ENCODE measurements around the gene TRMT10C.
"Not testable (repeated sequence)": the region's sequence is repeated elsewhere in the genome, so short reads cannot be mapped to it uniquely, and the experiment has no call there.

TRMT10C gene

DNA sequence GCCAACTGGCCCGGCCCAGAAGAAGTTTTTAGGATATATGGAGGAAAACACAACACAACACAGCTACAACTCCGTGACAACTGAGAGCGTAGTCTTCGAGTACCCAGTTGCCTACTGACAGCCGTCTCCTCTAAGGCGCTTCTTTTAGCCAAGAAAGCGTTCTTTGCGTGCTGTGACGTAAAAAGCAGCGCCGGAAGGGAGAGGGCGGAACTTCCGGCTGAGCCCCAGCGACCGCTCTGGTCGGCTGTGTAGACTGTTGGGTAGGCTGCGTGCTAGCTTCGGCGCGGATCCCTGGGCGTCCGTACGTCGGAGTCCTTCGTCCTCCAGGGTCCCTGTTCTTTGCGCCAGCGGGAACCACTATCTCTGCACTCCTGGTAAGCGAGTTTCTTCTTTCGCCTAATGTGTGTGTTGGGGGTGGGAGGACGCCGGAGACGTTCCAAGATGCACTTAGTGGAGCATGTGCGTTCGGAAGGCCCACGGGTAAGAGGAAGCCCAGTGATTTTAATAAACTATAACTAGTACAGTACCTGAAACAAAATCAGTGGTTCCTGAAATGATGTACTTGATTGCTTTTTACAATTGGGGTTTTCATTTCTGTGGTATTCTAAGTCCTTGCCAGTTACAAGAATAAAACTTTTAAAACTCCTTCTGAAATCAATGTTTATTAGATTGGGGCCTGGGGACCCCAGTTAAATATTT, at the start of gene TRMT10C:
TSS of gene TRMT10C (plus strand) at position 239 of the 699 bp plus-strand sequence. CDS start 2,914 bp downstream, outside the sequence.
- peak; percentile 78 to 89 for DNase-seq

DNA sequence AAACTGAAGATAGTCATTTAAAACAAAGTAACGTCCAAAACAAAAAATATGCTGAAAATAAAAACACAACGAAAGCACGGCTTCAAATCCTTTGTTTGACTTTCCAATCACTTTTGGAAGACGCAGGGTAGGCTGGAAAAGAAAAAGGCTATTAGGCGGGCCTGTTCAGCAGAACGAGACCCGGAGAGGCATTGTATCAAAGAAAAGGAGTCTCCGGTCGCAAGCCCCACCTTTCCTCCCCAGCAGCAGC, 49.3 kb upstream of the TRMT10C start:
- DNase-seq: no peak

DNA sequence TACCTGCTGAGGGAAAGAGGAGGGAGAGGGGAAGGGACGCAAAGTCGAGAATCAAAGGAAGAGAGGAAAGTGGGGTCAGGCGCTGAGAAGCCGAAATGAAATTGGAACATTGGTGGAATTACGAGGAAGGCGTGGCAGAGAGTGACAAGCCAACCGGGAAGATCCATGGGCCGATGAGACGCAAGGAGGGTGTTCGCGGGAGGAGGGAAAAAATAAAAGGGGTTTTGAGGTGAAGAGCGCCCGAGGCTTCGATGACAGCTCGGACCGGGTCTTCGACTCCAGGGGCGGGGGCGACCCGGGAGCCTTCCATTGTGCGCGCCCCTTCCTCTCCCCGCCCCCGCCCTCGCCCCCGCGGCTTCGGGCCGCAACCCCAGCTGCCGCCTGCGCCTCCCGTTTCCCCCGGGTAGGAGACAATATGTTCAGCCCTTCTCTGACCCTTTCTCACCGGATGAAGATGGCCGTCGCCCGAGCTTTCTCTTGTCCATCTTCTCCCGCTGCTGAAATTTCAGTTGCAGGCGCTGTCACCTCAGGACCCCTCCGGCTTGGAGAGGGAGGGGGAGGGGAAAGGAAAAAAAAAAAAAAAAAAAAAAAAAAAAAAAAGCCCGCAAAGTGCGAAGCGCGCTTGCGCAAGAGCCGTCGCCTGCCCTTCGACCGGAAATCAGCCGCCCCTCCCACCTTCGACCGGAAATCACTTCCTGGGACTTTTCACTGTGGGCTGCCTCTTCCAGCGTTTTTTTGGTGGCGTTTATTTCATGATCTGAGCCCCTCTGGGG, 48.8 kb upstream of the TRMT10C start, which contains the start of gene SENP7:
TSS of gene SENP7 (minus strand) at position 567 of the 773 bp plus-strand sequence. CDS start at position 485, 82 bp downstream.
- peak; percentile 68 to 81 for DNase-seq

DNA sequence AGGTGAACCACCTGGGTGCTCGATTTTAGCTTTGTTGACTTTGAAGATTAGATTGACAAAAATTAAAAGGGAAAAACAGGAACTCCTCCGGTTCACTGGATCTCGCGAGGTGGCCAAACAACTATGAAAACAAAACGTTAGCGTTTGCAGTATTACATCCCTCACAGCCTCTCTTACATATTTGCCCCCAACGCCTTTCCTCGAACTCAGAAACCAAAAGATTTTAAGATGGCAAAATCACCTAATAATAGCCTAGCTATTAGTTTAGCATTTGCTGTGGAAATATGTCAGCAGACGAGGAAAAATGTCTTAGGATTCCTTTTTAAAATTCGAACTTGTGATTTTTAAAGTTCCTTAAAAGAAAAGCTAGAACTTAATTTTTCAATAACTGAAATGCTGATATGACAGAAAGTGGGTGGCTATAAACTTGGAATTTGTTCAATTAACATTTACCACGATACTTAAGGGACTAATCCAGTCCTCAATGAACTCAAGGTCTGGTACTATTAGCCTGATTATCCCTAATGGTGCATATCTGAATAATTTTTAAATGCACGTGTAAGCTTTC, 48.2 kb upstream of the TRMT10C start:
- DNase-seq: no peak

DNA sequence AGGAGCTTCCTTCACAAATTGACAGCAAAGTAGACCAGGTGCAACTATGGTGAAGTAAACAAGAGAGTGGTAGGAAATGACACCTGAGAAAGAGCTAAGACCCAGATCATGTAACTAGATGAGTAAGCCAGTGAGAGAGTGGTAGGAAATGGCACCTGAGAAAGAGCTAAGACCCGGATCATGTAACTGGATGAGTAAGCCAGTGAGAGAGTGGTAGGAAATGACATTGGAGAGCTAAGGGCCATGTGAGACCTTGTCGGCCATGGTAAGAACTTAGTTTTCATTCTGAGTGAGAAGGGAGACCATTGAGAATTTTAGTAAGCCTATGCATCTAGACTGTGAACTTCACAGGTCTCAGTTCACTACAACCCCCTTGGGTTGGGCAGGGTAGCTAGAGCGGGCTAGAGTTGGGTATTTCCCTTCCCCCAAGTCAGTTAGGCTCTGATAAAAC, 43.2 kb upstream of the TRMT10C start:
- DNase-seq: no peak

DNA sequence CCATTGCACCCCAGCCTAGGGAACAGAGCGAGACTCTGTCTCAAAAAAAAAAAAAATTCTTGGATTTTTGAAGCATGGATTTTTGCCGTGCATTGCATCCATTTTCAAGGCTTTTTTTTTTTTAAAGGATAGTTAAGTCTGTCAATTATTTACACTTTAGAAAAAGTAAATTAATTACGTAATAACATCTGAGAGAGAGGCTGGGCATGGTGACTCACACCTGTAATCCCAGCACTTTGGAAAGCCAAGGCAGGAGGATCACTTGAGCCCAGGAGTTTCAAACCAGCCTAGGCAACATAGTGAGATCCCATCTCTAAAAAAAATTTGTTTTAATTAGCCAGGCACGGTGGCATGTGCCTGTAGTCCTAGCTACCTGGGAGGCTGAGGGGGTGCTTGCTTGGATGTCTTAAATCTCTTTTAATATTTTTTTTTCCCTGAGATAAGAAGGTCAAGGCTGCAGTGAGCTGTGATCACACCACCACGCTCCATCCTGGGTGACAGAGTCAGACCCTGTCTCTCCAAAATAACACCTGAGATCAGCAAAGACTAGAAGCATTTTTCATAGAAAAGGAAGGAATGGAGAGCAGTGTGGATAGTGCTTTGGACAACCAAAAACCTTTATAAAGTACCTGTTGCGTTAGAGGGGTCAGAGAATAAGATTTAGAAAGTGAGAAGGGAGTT, 41.8 kb upstream of the TRMT10C start:
- DNase-seq: no peak

DNA sequence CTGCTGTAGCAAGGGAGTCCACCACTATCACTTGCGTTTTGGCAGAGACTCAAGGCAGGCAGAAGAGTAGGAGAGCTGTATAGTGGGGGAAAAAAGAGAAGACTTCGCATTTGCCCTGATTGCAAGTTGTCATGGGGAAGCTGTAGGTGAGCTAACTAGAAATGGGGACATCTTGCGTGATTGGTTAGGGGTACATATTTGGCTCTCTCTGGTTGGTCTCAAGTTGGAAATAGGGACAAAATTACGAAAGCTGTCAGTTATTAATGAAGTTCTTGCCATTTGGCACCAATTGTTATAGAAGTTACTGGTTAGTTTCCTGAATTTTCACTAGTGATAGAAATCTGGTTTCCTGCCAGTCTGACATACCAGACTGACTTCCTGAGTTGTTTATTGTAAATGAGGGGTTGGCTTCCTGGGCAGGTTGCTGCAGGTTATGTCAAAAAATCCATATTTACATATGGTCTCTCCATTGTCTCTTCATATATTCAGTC, 40.4 kb upstream of the TRMT10C start:
- DNase-seq: peak in 1 of 2 donors; percentile 58

DNA sequence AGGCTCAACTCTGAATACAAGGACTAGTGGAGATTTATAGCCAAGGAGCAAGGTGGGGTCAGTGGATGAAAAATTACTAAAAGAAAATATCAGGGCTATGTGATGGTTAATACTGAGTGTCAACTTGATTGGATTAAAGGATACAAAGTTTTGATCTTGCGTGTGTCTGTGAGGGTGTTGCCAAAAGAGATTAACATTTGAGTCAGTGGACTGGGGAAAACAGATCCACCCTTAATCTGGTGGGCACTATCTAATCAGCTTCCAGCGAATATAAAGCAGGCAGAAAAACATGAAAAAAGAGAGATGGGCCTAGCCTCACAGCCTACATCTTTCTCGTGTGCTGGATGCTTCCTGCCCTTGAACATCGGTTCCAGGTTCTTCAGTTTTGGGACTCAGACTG, 34.2 kb upstream of the TRMT10C start:
- no peak for DNase-seq

DNA sequence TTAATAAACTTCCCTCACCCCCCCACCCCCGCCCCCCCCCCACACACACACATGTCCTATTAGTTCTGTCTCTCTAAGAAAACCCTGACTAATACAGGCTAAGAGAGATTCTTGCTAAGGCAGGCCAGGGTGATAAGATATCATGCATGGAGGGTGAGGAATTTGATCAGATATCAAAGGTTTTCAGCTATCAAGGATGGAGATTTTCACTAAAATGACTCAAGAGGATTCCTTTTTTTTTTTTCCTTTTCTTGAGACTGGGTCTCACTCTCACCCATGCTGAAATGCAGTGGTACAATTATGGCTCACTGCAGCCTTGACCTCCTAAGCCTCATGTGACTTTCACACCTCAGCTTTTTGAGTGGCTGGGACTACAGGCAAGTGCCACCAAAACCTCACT, 33.8 kb upstream of the TRMT10C start:
- no peak for DNase-seq

DNA sequence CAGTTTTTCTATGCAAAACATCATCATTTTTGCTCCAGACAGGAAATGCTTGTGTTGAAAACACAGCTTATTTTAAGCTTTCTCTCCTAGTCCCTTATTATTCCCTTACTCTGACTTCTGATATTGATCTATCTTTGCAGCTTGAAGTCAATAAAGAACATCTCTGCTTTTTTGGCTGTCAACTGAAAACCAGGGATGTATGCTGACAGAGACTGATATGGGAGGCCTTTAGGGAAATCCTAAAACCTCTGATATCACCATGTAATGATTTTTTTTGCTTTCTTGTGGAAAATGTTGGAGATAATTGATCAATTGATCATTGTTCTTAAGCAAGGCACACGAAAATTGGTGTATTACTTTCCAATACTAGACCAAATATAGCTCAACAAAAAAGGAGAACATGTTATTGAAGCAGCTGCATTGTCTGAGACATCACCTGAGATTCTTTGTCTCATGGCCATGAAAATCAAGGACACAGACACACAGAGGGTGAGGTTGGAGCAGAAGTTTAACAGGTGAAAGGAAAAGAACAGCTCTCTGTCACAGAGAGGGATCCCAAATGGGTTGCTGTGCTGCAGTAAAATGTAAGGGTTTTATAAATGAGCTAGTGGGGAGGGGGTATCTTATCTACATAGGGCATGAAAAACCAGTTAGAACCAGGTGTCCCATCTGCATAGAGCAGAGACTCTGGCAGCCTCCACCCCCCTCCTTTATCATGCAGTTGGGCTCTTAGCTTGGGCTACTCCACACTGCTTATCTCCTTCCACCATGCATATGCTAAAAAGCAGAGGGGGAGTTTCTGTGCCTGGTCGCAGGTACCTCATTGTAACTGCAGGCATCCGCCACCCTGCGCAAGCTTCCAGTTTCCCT, 31.6 kb upstream of the TRMT10C start:
- no peak for DNase-seq

DNA sequence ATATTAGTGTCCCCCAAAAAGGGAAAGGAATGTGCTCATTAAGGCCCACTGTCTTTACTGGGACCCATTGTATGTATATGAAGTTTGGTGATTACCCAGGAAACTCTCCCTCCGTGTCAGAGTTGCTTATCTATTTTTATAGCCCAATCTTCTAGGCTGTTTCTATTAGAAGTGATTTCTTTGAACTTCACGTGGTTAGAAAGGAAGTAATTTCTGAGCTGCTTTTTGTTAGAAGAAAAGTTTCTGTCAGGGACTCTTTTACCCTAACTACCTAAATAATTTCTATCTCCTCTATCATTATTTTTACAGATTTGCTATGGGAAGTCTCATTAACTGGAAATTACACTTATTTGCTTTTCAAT, 31.0 kb upstream of the TRMT10C start:
- DNase-seq: no peak

DNA sequence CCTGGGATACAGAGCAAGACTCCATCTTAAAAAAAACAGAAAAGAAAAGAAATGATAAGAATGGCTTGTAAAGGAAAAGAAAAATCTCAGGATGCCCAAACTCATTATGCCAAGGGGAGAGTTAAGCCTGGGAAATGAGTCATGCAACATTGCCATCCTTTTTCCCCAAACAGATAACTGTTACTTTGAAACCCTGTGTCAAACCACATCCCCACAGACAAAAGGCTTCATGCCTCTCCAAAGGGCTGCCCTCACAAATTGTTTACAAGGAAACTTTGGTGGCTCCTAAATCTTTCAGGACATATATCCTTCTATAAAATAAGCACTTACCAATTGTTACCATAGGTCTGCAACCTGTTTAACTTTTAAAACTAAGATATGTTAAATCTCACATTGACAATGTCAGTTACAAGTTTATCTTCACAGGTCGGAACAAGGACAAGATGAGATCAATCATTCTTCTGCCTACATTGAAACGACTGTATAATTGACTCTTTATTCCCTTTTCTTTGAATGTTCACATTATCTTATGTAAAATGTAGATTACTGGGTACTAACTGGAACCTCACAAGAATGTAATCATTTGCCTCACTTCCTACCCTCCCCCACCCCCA, 30.1 kb upstream of the TRMT10C start:
- DNase-seq: peak in 1 of 2 donors; percentile 28

DNA sequence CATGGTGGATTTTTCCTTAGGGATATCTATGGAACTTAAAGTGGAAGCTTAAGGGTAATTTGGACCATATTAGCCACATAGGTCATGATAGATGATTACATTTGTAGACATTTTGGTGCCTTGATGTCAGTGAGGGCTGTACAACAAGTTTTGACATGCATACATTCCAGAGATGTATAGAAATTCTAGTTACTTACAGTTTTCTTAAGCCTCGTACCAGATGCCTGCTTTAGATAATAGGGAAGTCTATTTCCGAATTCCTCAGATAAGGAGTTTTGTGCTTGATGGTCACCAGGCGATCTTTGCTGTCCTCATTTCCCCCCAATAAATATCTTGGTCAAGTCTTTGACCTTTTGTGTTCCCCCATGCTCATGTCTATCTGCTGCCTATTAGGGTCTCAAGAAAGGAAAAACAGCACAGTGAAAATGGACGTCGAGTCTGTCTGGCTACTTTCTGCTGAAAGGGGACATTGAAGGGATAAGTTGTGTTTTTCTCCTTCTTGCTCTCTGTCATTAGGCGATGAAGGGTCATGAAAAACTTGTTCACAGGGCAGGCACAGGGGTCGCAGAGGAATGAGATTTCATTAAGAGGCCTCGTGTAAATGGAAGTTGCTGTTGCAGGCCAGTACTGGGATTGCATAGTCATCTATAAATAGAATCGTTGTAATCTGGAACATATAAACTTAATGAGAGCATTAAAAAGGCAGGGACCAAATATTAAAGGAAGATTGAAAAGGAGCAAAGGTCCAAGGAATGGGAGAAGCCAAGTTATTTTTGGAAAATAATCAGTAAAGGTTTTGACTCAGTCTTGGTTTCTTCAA, 28.7 kb upstream of the TRMT10C start:
- DNase-seq: no peak

DNA sequence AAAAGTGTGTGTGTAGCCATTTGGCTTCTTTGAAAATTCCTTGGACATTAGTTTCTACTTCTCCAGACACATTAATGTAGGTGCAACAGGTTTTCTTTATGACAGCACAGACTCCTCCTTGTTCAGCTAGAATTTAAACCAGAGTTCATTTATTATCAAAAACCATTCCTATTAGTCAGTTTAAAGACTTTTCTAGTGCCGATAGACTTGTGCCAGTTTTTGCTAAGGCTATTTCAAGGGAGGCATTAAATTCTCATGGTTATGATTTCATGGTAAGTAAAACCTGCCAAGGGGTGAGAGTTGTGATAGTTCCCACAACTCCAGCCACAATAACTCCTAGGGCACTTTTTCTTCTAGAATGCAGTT, 28.1 kb upstream of the TRMT10C start:
- no peak for DNase-seq

DNA sequence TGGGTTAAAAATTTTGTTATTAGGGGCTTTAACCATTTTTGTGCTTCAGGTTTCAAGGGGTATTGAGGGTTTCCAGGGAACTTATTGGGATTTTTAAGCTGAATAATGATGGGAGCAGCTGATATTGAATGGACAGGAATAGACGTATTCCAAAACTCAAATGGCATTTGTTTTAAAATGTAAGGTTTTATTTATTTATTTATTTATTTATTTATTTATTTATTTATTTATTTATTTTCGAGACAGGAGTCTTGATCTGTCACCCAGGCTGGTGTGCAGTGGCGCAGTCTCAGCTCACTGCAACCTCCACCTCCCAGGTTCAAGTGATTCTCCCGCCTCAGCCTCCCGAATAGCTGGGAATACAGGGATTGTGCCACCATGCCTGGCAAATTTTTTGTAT, 26.4 kb upstream of the TRMT10C start:
- no peak for DNase-seq

DNA sequence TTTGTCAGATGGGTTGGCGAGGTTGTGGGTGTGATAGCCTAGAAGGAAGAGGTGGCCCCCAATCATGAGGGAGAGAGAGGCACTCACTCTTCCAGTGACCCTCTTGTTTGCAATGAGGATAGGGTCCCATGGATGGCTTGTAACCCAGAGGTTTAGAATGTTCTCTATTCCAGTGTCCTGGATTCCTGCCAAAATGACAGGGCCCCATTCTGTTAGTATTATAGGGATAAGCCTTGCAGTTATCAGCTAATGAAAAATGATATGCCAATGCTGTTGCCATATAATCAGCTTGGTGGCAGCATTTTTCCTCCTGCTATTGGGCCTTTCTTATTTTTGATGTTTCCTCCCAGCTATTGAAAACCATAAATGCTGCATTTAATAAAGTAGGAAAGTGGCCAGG, 25.4 kb upstream of the TRMT10C start:
- no peak for DNase-seq

DNA sequence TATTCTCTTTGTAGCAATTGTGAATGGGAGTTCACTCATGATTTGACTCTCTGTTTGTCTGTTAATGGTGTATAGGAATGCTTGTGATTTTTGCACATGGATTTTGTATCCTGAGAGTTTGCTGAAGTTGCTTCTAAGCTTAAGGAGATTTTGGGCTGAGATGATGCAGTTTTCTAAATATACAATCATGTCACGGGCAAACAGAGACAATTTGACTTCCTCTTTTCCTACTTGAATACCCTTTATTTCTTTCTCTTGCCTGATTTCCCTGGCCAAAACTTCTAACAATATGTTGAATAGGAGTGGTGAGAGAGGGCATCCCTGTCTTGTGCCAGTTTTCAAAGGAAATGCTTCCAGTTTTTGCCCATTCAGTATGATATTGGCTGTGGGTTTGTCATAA, 24.7 kb upstream of the TRMT10C start:
- DNase-seq: not testable (repeated sequence)

DNA sequence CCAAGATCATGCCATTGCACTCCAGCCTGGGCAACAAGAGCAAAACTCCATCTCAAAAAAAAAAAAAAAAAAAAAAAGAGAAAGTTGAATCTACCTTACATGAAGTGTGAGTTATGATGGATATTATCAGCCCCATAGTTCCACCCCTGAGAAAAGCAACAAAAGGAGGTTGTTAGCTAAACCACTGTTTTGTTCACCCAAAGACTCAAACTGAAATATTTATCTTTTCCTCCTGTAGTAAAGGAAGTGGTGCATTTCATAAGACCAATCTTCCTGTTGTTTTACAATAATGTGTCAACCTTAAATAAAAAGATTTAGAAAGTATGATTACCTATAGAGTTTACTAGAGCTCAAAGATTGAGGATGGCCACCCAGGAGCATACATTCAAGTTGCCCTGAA, 18.7 kb upstream of the TRMT10C start:
- no peak for DNase-seq

DNA sequence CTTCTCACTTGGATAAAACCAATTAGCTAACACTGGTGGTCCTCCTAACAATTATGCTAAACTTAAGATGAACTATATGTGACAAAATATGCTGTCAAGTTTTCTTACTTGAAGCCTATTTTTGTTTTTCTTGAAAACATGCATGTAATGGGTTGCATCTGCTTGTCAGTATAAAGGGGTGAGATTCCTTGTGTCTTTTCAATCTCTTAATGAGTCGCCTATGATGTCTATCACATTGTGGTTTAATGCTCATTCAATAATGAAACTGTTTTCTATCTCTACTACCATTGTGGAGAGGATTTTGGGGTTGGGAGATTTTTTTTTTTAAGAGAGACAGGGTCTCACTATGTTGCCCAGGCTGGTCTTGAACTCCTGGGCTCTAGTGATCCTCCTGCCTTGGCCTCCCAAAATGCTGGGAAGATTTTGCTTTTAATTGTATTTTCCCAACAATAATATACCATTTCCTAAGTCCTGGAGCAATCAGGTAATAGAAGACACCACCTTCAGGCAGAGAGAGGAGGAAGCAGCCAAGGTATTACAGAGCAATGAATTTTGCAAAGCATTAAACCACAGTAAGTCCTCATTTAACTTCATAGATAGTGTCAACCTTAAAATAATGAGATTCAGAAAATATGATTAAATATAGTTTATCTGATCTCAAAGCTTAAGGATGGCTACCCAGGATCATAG, 17.4 kb upstream of the TRMT10C start:
- DNase-seq: no peak

DNA sequence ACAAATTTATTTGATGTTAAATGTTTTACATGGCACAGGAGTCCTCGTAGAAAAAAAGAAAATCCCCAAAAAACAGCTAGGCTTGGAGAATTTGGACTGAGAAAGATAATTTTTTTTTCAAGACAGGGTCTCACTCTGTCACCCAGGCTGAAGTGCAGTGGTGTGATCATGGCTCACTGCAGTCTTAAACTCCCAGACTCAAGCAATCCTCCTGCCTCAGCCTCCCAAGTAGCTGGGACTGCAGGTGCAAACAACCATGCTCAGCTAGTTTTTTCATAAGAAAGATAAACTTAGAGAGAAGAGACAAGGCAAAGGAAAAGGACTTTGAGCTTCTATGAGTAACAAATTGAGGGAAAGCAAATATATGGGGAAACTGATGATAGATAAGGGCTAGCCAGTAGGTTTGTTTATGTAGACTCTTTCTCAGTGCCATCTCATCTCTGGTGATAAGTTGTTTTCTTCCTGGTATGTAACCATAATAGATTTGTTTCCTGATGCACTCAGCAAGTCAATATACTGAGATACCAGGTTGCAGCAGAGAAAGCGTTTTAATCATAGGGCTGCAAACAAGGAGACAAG, 13.1 kb upstream of the TRMT10C start:
- DNase-seq: no peak
